K562 (cell line): ENCODE data around the gene MRPL40. TPM values are rescaled to one million over a fixed set of nuclear protein-coding genes. Genes with fewer than 3 reads are reported as not detected.

Experiments used
- CREB1 ChIP-seq, 2 experiments: sonication (generic) in 1 of 2; formaldehyde crosslinking in 1 of 2; IDR thresholded peaks; 2 replicates each; pipeline versions ENCODE4 v1.6.1 to v1.8.0; 2012 to 2022; ENCODE audit warnings: inconsistent platforms in 1 of 2, mild to moderate bottlenecking in 1 of 2, missing genetic modification reagents in 1 of 2, moderate library complexity in 1 of 2
- CTCF ChIP-seq, 3 experiments: IDR thresholded peaks in 2 of 3; conservative IDR thresholded peaks in 1 of 3; 2 replicates each; pipeline ENCODE4 v1.5.1; 2011 to 2012; ENCODE audit warnings: low read length in 3 of 3, mild to moderate bottlenecking in 3 of 3, control low read depth in 2 of 3, improper control_type of control experiment in 1 of 3, inconsistent platforms in 1 of 3, low read depth in 1 of 3, mixed read lengths in 1 of 3, moderate library complexity in 1 of 3; ENCODE audit not compliant: insufficient read depth in 2 of 3
- E2F3 ChIP-seq: fragments of 250-450 bp; sonication (Bioruptor Pico); IDR thresholded peaks from 2 replicates; pipeline ENCODE4 v1.4.0; 2020; ENCODE audit warnings: mild to moderate bottlenecking
- HMGXB4 ChIP-seq: sonication (generic); formaldehyde crosslinking; IDR thresholded peaks from 2 replicates; pipeline ENCODE4 v1.8.1; 2023; ENCODE audit warnings: mild to moderate bottlenecking, missing genetic modification reagents
- MCM7 ChIP-seq, 2 experiments: fragments of 450-650 bp; IDR thresholded peaks; 2 replicates each; pipeline ENCODE4 v1.6.1; 2016 to 2018
- PTRF ChIP-seq: fragments of 450-650 bp; IDR thresholded peaks from 2 replicates; pipeline ENCODE4 v1.6.1; 2016; ENCODE audit warnings: mild to moderate bottlenecking, missing genetic modification characterization, missing compliant biosample characterization
- TGIF2 ChIP-seq: sonication (generic); formaldehyde crosslinking; IDR thresholded peaks from 2 replicates; pipeline ENCODE4 v1.8.1; 2022; ENCODE audit warnings: mild to moderate bottlenecking, missing genetic modification reagents, moderate library complexity
- ZKSCAN1 ChIP-seq: fragments of 150-350 bp; IDR thresholded peaks from 2 replicates; pipeline ENCODE4 v1.6.1; 2016; ENCODE audit warnings: low read depth, low read length
- polyA plus RNA-seq, 8 experiments: library from polyadenylated mRNA; depleted of rRNA in 4 of 8; stranded (reverse) in 5 of 8; unstranded in 3 of 8; fragments of >200 nt; fragmentation: Nextera tagmentation in 2 of 8; fragmentation: Illumina TruSeq in 1 of 8; extraction: Ambion mirVana in 2 of 8; extraction: Trizol in 1 of 8; gene quantifications; 2 replicates each; pipeline versions ENCODE4 v1.2.1 to v1.2.3, GENCODE V29; 2011 to 2014; ENCODE audit warnings: inconsistent platforms in 1 of 8, missing spikeins in 1 of 8
- total RNA-seq, 7 experiments: library from RNA; depleted of rRNA in 6 of 7; stranded (reverse); fragments of >200 nt in 6 of 7; fragmentation: Illumina TruSeq in 2 of 7; extraction: Trizol in 2 of 7; gene quantifications; 2 replicates each; pipeline versions ENCODE4 v1.2.1 to v1.2.3, GENCODE V29; 2011 to 2021; ENCODE audit warnings: low replicate concordance in 1 of 7

Gene MRPL40
- total and polyA plus RNA-seq, 9 of the 15 experiments (the other 6 are each of a cell fraction or from before 2014, with no cell fraction given), result 132 to 652 (median 208) TPM

GRCh38 chr22:19473578-19473977 lies 41.2 kb downstream of the MRPL40 start (continued):
- TF ChIP-seq CTCF (IDR thresholded peaks at IDR 0.05 in 2 of 3, conservative IDR thresholded peaks at IDR 0.05 in 1 of 3; ENCODE audit: insufficient read depth in 2 of 3, low read depth in 1 of 3, low read length in 3 of 3) (peak; percentile 50 to 55 (median 54); a peak in 5 of 6 replicates), MCM7 (IDR thresholded peaks at IDR 0.05) (no peak), CREB1 (IDR thresholded peaks at IDR 0.05) (no peak), CREB1 (CRISPR knock-in tag; IDR thresholded peaks at IDR 0.05) (no peak), TGIF2 (CRISPR knock-in tag) (no peak), PTRF (tag) (no peak), HMGXB4 (CRISPR knock-in tag) (peak; percentile 83; the same call in 1 of the 2 replicates), ZKSCAN1 (no peak), E2F3 (CRISPR knock-in tag) (no peak)
